HFFc6 (cell line): ENCODE results near the gene CPA3. TPM values are rescaled to one million over a fixed set of nuclear protein-coding genes. Genes with fewer than 3 reads are reported as not detected.

Source experiments
- DNase-seq: peaks from one replicate; pipeline ENCODE4 v3.0.0-alpha.2; 2018
- H3K27ac Mint-ChIP-seq: 2 replicates; pipeline ENCODE4 v1.8.0; 2020; ENCODE audit warnings: mild to moderate bottlenecking, mixed read lengths
- H3K27me3 Mint-ChIP-seq: 2 replicates; pipeline ENCODE4 v1.8.0; 2021; ENCODE audit warnings: mild to moderate bottlenecking, moderate library complexity, mixed read lengths; ENCODE audit not compliant: insufficient read depth
- H3K36me3 Mint-ChIP-seq: 2 replicates; pipeline ENCODE4 v1.8.0; 2021; ENCODE audit warnings: low read depth, mixed read lengths
- H3K4me1 Mint-ChIP-seq: 2 replicates; pipeline ENCODE4 v1.8.0; 2020; ENCODE audit warnings: low read depth, mixed read lengths
- H3K4me3 Mint-ChIP-seq: 2 replicates; pipeline ENCODE4 v1.8.0; 2020; ENCODE audit warnings: mild to moderate bottlenecking, moderate library complexity, mixed read lengths
- H3K9me3 Mint-ChIP-seq: 2 replicates; pipeline ENCODE4 v1.8.0; 2020; ENCODE audit warnings: mild to moderate bottlenecking, mixed read lengths
- CTCF ChIP-seq: fragments of 200-600 bp; sonication (generic); IDR thresholded peaks from 2 replicates; pipeline ENCODE4 v1.5.0; 2021; ENCODE audit warnings: antibody characterized with exemption, mild to moderate bottlenecking
- total RNA-seq, 6 experiments: library from RNA; stranded (reverse); fragmentation: NEBNext Ultra II Directional; extraction: Animal tissue kit (Norgen Biotek cat#: 25700); gene quantifications; 2 replicates in 1 of 6; 3 replicates in 5 of 6; pipeline ENCODE4 v1.2.3, GENCODE V29; 2021

CPA3 gene
- total RNA-seq, 6 experiments from 2014 or later: 0.21 to 0.88 (median 0.36) TPM

GRCh38 chr3:148820361-148821245, 44.5 kb upstream of the CPA3 start:
- Mint-ChIP-seq H3K27ac (no peak overlapping the region), H3K9me3 (no peaks in the 10 kb centered on the region), H3K36me3 (0 out of 2 replicates have a peak, but pooled peaks cover 4% of the 10 kb centered on the region), H3K4me3 (no peak overlapping the region), H3K27me3 (peaks cover 5% of the 10 kb centered on the region), H3K4me1 (no peaks in the 10 kb centered on the region)
- TF ChIP-seq CTCF: no peak
- DNase-seq: no peak

GRCh38 chr3:148823026-148823425, 42.1 kb upstream of the CPA3 start:
- no peak for TF ChIP-seq CTCF
- Mint-ChIP-seq H3K36me3 (0 out of 2 replicates have a peak, but pooled peaks cover 4% of the 10 kb centered on the region), H3K27ac (no peak overlapping the region), H3K4me1 (no peaks in the 10 kb centered on the region), H3K9me3 (no peaks in the 10 kb centered on the region), H3K4me3 (no peak overlapping the region), H3K27me3 (peaks cover 3% of the 10 kb centered on the region)
- no peak for DNase-seq

GRCh38 chr3:148825476-148825875, 39.6 kb upstream of the CPA3 start:
- no peaks in the 10 kb centered on the region for H3K4me1 Mint-ChIP-seq
- no peak for DNase-seq
- no peak overlapping the region; the same call in 1 of the 2 replicates for H3K4me3 Mint-ChIP-seq
- H3K27ac Mint-ChIP-seq: no peak overlapping the region
- 0 out of 2 replicates have a peak, but pooled peaks cover 4% of the 10 kb centered on the region for H3K36me3 Mint-ChIP-seq
- H3K27me3 Mint-ChIP-seq: peaks cover 6% of the 10 kb centered on the region
- no peaks in the 10 kb centered on the region for H3K9me3 Mint-ChIP-seq
- no peak for TF ChIP-seq CTCF

GRCh38 chr3:148827585-148827984, 37.5 kb upstream of the CPA3 start, which contains the start of gene CPB1:
Gene CPB1, plus strand, starts transcription at chr3:148827811. Its CDS starts 13 bp downstream, at chr3:148827824.
- Mint-ChIP-seq H3K4me1 (no peaks in the 10 kb centered on the region), H3K9me3 (no peaks in the 10 kb centered on the region), H3K4me3 (no peak within 1 kb of the TSS), H3K27me3 (peaks cover 8% of the 10 kb centered on the region), H3K27ac (no peak within 1 kb of the TSS), H3K36me3 (0 out of 2 replicates have a peak, but pooled peaks cover under 1% of the 10 kb centered on the region)
- no peak for DNase-seq
- TF ChIP-seq CTCF: no peak

GRCh38 chr3:148828136-148828690, 36.9 kb upstream of the CPA3 start:
- DNase-seq: no peak
- no peak for TF ChIP-seq CTCF
- Mint-ChIP-seq H3K4me1 (no peaks in the 10 kb centered on the region), H3K9me3 (no peaks in the 10 kb centered on the region), H3K27ac (no peak overlapping the region), H3K27me3 (peaks cover 8% of the 10 kb centered on the region), H3K36me3 (no peaks in the 10 kb centered on the region), H3K4me3 (no peak overlapping the region)
